NCI-H2107 (cell line): Measurements from ENCODE around the gene HMGXB4.

Source experiments
- DNase-seq: peaks from one replicate; lab custom pipeline; 2025; lab: John Stamatoyannopoulos, UW

HMGXB4 gene

GRCh38 chr22:35327690-35328471 lies 70.6 kb downstream of the HMGXB4 start:
- DNase-seq = no peak

GRCh38 chr22:35328472-35328885 lies 71.2 kb downstream of the HMGXB4 start:
- DNase-seq = no peak

- DNase-seq = no peak
These were observed 72.0 kb downstream of the HMGXB4 start for GRCh38 chr22:35329114-35329847.

GRCh38 chr22:35330258-35330861 lies 73.1 kb downstream of the HMGXB4 start:
- no peak for DNase-seq

GRCh38 chr22:35332278-35332677 lies 75.0 kb downstream of the HMGXB4 start:
- DNase-seq = no peak

GRCh38 chr22:35333220-35333619 lies 75.9 kb downstream of the HMGXB4 start:
- no peak for DNase-seq

GRCh38 chr22:35334004-35334403 lies 76.7 kb downstream of the HMGXB4 start:
- no peak for DNase-seq

- no peak for DNase-seq
These were observed 78.2 kb downstream of the HMGXB4 start for GRCh38 chr22:35335468-35335867.

- no peak for DNase-seq
These were observed 78.9 kb downstream of the HMGXB4 start for GRCh38 chr22:35335936-35336781.

GRCh38 chr22:35337932-35338331 lies 80.6 kb downstream of the HMGXB4 start:
- DNase-seq = no peak

GRCh38 chr22:35341090-35341874 lies 84.0 kb downstream of the HMGXB4 start:
- no peak for DNase-seq

GRCh38 chr22:35342390-35342789 lies 85.1 kb downstream of the HMGXB4 start:
- no peak for DNase-seq

- no peak for DNase-seq
These were observed 86.6 kb downstream of the HMGXB4 start for GRCh38 chr22:35343664-35344550.

GRCh38 chr22:35344956-35345690 lies 87.8 kb downstream of the HMGXB4 start:
- no peak for DNase-seq
